Bronchial epithelial cell (primary cell): Measurements from ENCODE around the gene MAP7. TPM values are rescaled to one million over a fixed set of nuclear protein-coding genes. Genes with fewer than 3 reads are reported as not detected.

Source experiments
- DNase-seq: peaks from one replicate; pipeline ENCODE4 v3.0.0-alpha.2; 2010; ENCODE audit warnings: low read depth
- FAIRE-seq: peaks from 2 replicates; lab custom pipeline; 2011; peaks lifted over from hg19 to GRCh38; lab: Jason Lieb, UNC
- H3K27me3 ChIP-seq: 2 replicates; pipeline ENCODE4 v1.5.1; 2011; ENCODE audit warnings: low read length; ENCODE audit not compliant: control insufficient read depth, insufficient read depth
- H3K36me3 ChIP-seq: 2 replicates; pipeline ENCODE4 v1.5.1; 2011; ENCODE audit warnings: low read length; ENCODE audit not compliant: control insufficient read depth, insufficient read depth
- H3K4me3 ChIP-seq: 2 replicates; pipeline ENCODE4 v1.5.1; 2011; ENCODE audit warnings: mild to moderate bottlenecking, low read depth, low read length, control low read depth
- total RNA-seq: library from RNA; depleted of rRNA; stranded (reverse); fragments of >200 nt; gene quantifications from 2 replicates; pipeline ENCODE4 v1.2.1, GENCODE V29; 2014
- TF ChIP-seq, protein P1 (sequence below): IDR thresholded peaks from 2 replicates; pipeline ENCODE4 v1.5.1; 2011; ENCODE audit warnings: mild to moderate bottlenecking, moderate library complexity, low read length, control low read depth, inconsistent platforms; ENCODE audit not compliant: insufficient read depth, severe bottlenecking

The MAP7 gene
- total RNA-seq, 1 donor from 2014 or later = 30.8 TPM

DNA sequence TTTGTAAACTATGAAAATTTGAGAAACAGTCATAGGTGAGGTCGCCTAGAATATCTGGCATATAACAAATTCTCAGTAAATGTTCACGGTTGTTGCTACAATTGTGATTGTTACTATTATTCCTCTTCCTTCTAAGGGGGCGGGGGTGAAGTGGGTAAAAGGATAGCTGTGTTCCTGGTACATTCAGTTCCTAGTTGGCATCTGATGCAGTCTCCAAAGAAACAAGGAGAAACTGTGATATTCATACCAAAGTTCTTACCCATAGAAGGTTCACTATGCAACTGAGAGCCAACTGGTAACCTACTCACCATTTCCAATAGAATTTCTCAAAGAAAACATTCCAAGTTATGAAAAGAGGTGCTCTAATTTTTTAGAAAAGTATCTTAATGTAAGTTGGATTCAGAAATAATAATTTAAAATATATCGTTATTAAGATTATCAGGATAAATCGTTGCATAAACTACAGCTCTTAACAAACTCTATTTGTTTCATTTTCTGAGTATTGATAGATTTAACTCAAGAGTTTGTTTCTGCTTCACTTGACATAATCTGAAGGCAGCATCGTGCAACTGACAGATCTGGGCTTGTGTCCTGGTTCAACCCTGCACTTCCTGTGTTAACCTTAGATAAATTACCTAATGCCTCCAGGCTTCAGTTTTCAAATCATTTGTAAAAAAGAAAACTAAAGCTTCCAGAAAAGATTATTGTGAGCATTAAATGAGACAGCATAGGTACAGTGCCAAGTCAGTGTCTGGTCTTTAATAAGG lies 13.3 kb upstream of the MAP7 start:
- Histone ChIP-seq H3K36me3 (no peaks in the 10 kb centered on the region), H3K4me3 (no peak overlapping the region), H3K27me3 (no peaks in the 10 kb centered on the region)
- FAIRE-seq = no peak
- peak; percentile 33 for DNase-seq
- TF ChIP-seq, protein P1, sequence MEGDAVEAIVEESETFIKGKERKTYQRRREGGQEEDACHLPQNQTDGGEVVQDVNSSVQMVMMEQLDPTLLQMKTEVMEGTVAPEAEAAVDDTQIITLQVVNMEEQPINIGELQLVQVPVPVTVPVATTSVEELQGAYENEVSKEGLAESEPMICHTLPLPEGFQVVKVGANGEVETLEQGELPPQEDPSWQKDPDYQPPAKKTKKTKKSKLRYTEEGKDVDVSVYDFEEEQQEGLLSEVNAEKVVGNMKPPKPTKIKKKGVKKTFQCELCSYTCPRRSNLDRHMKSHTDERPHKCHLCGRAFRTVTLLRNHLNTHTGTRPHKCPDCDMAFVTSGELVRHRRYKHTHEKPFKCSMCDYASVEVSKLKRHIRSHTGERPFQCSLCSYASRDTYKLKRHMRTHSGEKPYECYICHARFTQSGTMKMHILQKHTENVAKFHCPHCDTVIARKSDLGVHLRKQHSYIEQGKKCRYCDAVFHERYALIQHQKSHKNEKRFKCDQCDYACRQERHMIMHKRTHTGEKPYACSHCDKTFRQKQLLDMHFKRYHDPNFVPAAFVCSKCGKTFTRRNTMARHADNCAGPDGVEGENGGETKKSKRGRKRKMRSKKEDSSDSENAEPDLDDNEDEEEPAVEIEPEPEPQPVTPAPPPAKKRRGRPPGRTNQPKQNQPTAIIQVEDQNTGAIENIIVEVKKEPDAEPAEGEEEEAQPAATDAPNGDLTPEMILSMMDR = no peak

DNA sequence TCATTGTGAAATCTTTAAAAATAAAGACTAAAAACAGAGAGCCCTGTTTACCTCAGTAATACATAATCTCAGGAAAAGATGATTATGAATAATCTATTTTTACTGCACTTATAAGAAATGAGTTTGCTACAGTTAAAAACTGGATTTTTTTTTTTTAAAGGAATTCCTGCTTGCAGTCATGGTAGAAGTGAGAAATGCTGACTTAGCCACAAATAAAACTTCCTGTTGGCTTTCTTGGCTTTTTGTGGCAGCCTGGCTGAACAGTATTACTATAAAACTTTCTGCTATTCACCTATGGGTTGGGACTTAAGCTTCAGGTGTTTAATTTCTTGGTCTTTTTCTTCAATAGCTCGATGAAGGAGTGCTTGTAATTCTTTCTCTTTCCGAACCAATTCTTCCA lies 12.0 kb upstream of the MAP7 start:
- H3K27me3 ChIP-seq = no peaks in the 10 kb centered on the region
- no peak for FAIRE-seq
- DNase-seq = no peak
- no peaks in the 10 kb centered on the region for H3K36me3 ChIP-seq
- TF ChIP-seq, protein P1 = no peak
- no peak overlapping the region for H3K4me3 ChIP-seq

DNA sequence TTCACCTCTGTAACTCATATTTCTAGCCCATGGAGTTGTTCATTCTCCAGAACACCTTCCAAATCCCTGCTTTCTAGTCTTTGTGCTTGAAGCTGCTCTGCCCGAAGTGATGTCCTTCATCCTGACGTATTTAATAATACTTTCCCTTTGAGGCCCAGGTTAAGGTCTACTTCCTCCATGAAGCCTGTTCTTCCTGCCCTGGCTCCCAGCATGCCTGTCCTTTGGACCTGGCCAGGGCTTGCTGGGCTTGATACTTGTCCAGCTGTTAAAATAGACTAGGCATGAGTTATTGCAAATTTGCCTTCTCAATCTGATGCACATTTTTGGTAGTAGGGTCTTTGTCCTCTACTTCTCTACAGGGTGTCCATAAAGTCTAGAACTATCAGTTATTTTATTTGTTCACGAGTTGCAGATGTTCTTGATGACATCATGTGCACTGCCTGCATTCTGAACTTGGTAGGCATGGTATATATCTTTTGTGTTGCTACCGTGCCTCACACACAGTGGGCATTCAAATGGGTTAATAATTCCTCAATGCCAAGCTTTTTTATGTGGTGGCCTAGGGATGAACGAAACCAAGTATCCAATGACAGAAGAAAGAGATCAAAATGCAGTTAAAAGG lies 3.1 kb upstream of the MAP7 start:
- TF ChIP-seq, protein P1 = no peak
- DNase-seq = no peak
- no peaks in the 10 kb centered on the region for H3K27me3 ChIP-seq
- FAIRE-seq = no peak
- H3K4me3 ChIP-seq = no peak overlapping the region
- no peaks in the 10 kb centered on the region for H3K36me3 ChIP-seq

DNA sequence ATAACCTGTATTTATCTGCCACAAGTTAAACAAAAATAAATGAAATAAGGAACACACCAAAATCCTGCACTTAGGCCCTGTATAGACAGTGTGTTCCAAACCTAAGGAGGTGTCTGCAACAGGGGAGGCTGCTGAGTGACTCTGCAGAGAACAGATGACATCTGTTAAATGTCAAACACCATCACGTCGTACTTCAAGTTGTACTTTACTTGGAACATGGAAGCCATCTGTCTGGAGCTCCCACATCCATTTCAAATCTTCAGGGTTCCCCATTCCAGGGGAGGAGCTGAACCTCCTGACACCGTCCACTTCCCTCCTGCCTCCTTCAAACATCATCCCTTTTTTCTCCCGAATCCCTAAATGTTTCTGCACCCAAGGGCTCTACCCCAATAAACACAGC lies 1.8 kb upstream of the MAP7 start:
- Histone ChIP-seq H3K4me3 (no peak overlapping the region), H3K36me3 (no peaks in the 10 kb centered on the region), H3K27me3 (no peaks in the 10 kb centered on the region)
- DNase-seq = no peak
- no peak for FAIRE-seq
- TF ChIP-seq, protein P1 = no peak

DNA sequence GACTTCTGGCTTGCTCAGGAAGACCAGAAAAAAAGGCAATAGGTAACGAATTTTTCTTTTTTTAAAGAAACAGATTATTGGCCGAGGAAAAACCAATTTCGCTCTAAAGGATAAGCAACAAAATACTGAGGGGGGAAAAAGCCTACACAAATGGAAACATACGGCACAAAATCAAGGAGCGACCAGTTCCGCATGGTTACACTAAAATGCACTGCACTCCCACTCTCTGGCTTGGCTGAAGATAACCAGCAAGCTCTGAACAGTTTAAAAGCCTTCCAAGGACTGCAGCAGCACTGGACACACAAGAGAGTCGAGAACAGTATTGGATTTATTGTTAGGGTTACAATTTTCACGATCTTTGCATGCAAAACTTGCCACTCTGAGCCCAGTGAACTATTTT lies 881 bp upstream of the MAP7 start:
- FAIRE-seq = no peak
- DNase-seq = no peak

More for the DNA sequence above, 881 bp upstream of the MAP7 start:
- Histone ChIP-seq H3K4me3 (peak overlapping the region; percentile 63), H3K27me3 (no peaks in the 10 kb centered on the region), H3K36me3 (no peaks in the 10 kb centered on the region)
- TF ChIP-seq, protein P1 = no peak
